GM12892 (cell line): Measurements from ENCODE around the gene NR3C1.

ENCODE experiments used
- POLR2A ChIP-seq: IDR thresholded peaks from 2 replicates; pipeline ENCODE4 v1.6.1; 2011; ENCODE audit warnings: low read depth, low read length, control low read depth
- TAF1 ChIP-seq: IDR thresholded peaks from 2 replicates; pipeline ENCODE4 v1.6.1; 2011; ENCODE audit warnings: low read depth, mild to moderate bottlenecking, control low read depth, low read length, borderline replicate concordance

GRCh38 chr5:143314659-143315058, 88.8 kb downstream of the NR3C1 start:
- TF ChIP-seq POLR2A (no peak), TAF1 (no peak)
